CD4-positive, alpha-beta T cell (primary cell): Measurements from ENCODE around the gene TMEM52. TPM values are rescaled to one million over a fixed set of nuclear protein-coding genes. Genes with fewer than 3 reads are reported as not detected.
A peak's percentile ranks its signal among the peaks of the same experiment; 100 is the strongest.

Source experiments
- ATAC-seq: fragments of 200-7000 bp; cut with Tn5 transposase; one replicate; pipeline ENCODE4 v1.10.0; 2022; ENCODE audit warnings: mild to moderate bottlenecking; ENCODE audit not compliant: poor library complexity
- CTCF ChIA-PET: fragments of 350-600 bp; sonication (Branson Sonifier 250); formaldehyde crosslinking; loops from one replicate; lab custom pipeline; 2021; ENCODE audit warnings: antibody characterized with exemption, inconsistent platforms; lab: Charles Lee
- POLR2A ChIA-PET: fragments of 350-600 bp; sonication (Branson Sonifier 250); formaldehyde crosslinking; loops from one replicate; lab custom pipeline; 2021; ENCODE audit warnings: antibody characterized with exemption, inconsistent platforms; lab: Charles Lee
- DNase-seq, 14 experiments: peaks; one replicate each; pipeline ENCODE4 v3.0.0-alpha.2; 2013 to 2020; ENCODE audit warnings: mixed read lengths in 2 of 14
- H3K27ac ChIP-seq, 2 donors: one replicate each; pipeline versions ENCODE4 v1.5.1 to v1.7.0; 2013; ENCODE audit warnings: low read length in 2 of 2, low read depth in 1 of 2, mild to moderate bottlenecking in 1 of 2
- H3K27me3 ChIP-seq, 2 experiments: 1 replicate in 1 of 2; 2 replicates in 1 of 2; pipeline versions ENCODE4 v1.6.1 to v1.7.0; 2013; ENCODE audit warnings: low read length in 2 of 2, control low read depth in 1 of 2, mild to moderate bottlenecking in 1 of 2, moderate library complexity in 1 of 2; ENCODE audit not compliant: insufficient read depth in 2 of 2, control insufficient read depth in 1 of 2
- H3K36me3 ChIP-seq: one replicate; pipeline ENCODE4 v1.6.1; 2013; ENCODE audit warnings: low read length, control low read depth; ENCODE audit not compliant: insufficient read depth
- H3K4me1 ChIP-seq: one replicate; pipeline ENCODE4 v1.6.1; 2013; ENCODE audit warnings: low read length, control low read depth; ENCODE audit not compliant: insufficient read depth
- H3K4me3 ChIP-seq: one replicate; pipeline ENCODE4 v1.5.1; 2013; ENCODE audit warnings: mild to moderate bottlenecking, low read length, moderate library complexity
- H3K9me3 ChIP-seq, 2 experiments: 1 replicate in 1 of 2; 2 replicates in 1 of 2; pipeline versions ENCODE4 v1.6.1 to v1.7.0; 2013; ENCODE audit warnings: low read length in 2 of 2, mild to moderate bottlenecking in 2 of 2, control low read depth in 1 of 2, moderate library complexity in 1 of 2; ENCODE audit not compliant: control insufficient read depth in 1 of 2, insufficient read depth in 1 of 2
- H3K27ac Mint-ChIP-seq: one replicate; pipeline ENCODE4 v1.8.0; 2020; ENCODE audit warnings: mixed read lengths
- H3K27me3 Mint-ChIP-seq: one replicate; pipeline ENCODE4 v1.8.0; 2021; ENCODE audit warnings: mixed read lengths
- H3K36me3 Mint-ChIP-seq: one replicate; pipeline ENCODE4 v1.8.0; 2021; ENCODE audit warnings: low read depth, mixed read lengths
- H3K4me1 Mint-ChIP-seq: one replicate; pipeline ENCODE4 v1.8.0; 2021; ENCODE audit warnings: low read depth, mixed read lengths
- H3K4me3 Mint-ChIP-seq: one replicate; pipeline ENCODE4 v1.8.0; 2020; ENCODE audit warnings: mild to moderate bottlenecking, mixed read lengths
- H3K9me3 Mint-ChIP-seq: one replicate; pipeline ENCODE4 v1.8.0; 2020; ENCODE audit warnings: mixed read lengths
- CTCF ChIP-seq: fragments of 200-600 bp; IDR thresholded peaks from one replicate; pipeline ENCODE4 v1.8.0; 2022; ENCODE audit warnings: antibody characterized with exemption, mild to moderate bottlenecking
- intact Hi-C, 2 experiments: fragments of 100-400 bp; cut with DNase I in 1 of 2; cut with micrococcal nuclease in 1 of 2; formaldehyde crosslinking; loops; one replicate each; pipeline versions ENCODE4 v1.15.1 to v1.9.0; 2023 to 2025; cut with DNase I, micrococcal nuclease
- total RNA-seq, 174 experiments: library from RNA in 2 of 174; stranded (reverse) in 2 of 174; gene quantifications; one replicate each; pipeline ENCODE4 v1.2.3 and lab custom pipeline; 2021 to 2026

Gene TMEM52
- total RNA-seq, 2 experiments from 2014 or later = 0.49 to 1.9 TPM

DNA sequence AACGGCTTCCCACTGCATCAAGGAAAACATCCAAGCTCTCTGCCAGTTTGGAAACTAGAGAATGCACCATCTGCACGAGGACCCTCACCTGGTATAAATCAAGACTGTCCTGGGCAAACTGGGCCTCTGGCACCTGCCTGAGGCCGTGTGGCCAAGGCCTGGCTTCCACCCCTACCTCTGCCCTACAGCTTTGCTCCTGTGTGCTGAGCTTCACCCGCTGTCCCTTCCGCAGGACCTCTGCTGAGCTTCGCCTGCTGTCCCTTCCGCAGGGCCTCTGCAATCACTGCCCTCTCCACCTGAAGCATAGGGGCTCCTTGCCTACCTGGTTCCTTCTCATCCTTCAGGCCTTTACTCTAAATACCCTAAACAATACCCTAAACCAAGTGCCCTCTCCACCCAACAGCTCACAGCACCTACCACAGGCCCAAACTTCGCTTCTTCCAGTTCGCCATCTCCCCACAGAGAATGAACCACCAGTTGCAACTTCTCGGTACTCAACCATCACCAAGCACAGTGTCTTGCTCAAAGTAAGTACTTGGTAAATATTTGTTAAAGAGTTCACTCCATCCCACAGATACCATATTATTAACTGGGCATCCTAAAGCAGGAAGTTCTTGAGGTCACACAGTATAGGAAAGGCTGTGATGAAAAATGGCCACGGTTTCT is 46.6 kb downstream of the TMEM52 start:
- Histone ChIP-seq H3K36me3 (peaks cover 49% of the 10 kb centered on the region), H3K4me3 (no peak overlapping the region), H3K27ac (no peak overlapping the region), H3K4me1 (peaks cover 80% of the 10 kb centered on the region), H3K27me3 (no peaks in the 10 kb centered on the region), H3K9me3 (no peaks in the 10 kb centered on the region)
- Mint-ChIP-seq H3K4me1 (peaks cover 80% of the 10 kb centered on the region), H3K27ac (peak overlapping the region; percentile 63), H3K4me3 (peak overlapping the region; percentile 22), H3K27me3 (no peaks in the 10 kb centered on the region), H3K9me3 (no peaks in the 10 kb centered on the region), H3K36me3 (peaks cover 75% of the 10 kb centered on the region)
- no peak for ATAC-seq
- DNase-seq = no peak
- POLR2A ChIA-PET = interaction anchor here (1.4 kb wide), 1 partner anchor 13 kb away, joined by 4 read pairs; no protein-coding TSS in a partner anchor
- CTCF ChIA-PET = no interaction called here
- intact Hi-C loops = no loop called here
- TF ChIP-seq CTCF = no peak

GRCh38 chr1:1869469-1869868 is 49.6 kb downstream of the TMEM52 start:
- H3K4me1 ChIP-seq = peaks cover 65% of the 10 kb centered on the region
- POLR2A ChIA-PET = interaction anchor here (1.0 kb wide), 1 partner anchor 90 kb away, joined by 4 read pairs; no protein-coding TSS in a partner anchor
- peak overlapping the region; percentile 63 for H3K27ac Mint-ChIP-seq
- H3K4me3 Mint-ChIP-seq = no peak overlapping the region
- no peaks in the 10 kb centered on the region for H3K27me3 ChIP-seq
- no peaks in the 10 kb centered on the region for H3K9me3 ChIP-seq
- peaks cover 73% of the 10 kb centered on the region for H3K4me1 Mint-ChIP-seq
- H3K27ac ChIP-seq = no peak overlapping the region
- TF ChIP-seq CTCF = no peak
- peaks cover 26% of the 10 kb centered on the region for H3K36me3 ChIP-seq
- CTCF ChIA-PET = interaction anchor here (0.8 to 1.1 kb wide), 2 partner anchors 16 to 40 kb away, joined by 3 to 4 read pairs; no protein-coding TSS in a partner anchor
- H3K27me3 Mint-ChIP-seq = no peaks in the 10 kb centered on the region
- intact Hi-C loops = no loop called here
- ATAC-seq (no peak), DNase-seq (peak in 1 of 14 experiments; percentile 32)
- H3K36me3 Mint-ChIP-seq = peaks cover 57% of the 10 kb centered on the region
- H3K4me3 ChIP-seq = no peak overlapping the region
- no peaks in the 10 kb centered on the region for H3K9me3 Mint-ChIP-seq

Other genes with a start within 250 kb of the TMEM52 start
- 10 to 100 TPM; 43.9 to 45.3 TPM for gene SLC35E2B, start 226.5 kb downstream of the TMEM52 start, total RNA-seq
- gene CDK11A, start 194.9 kb downstream of the TMEM52 start, total RNA-seq = 100 to 1,000 TPM; 206 to 217 TPM
- 10 to 100 TPM; 19.9 to 25.1 TPM for gene NADK, start 140.8 kb downstream of the TMEM52 start, total RNA-seq
- gene GNB1, start 28.2 kb downstream of the TMEM52 start, total RNA-seq = 100 to 1,000 TPM; 138 to 149 TPM
- under 1 TPM; 0.47 to 0.69 TPM for gene CALML6, start 4.0 kb downstream of the TMEM52 start, total RNA-seq
- not detected for gene CFAP74, start 84.5 kb upstream of the TMEM52 start, total RNA-seq
- under 1 TPM; 0.38 to 0.42 TPM for gene GABRD, start 100.1 kb upstream of the TMEM52 start, total RNA-seq
- gene PRKCZ, start 131.1 kb upstream of the TMEM52 start, total RNA-seq = 10 to 100 TPM; 17.8 to 19.0 TPM